Activated CD8-positive, alpha-beta memory T cell treated with anti-CD3 and anti-CD28 coated beads for 24 hours (primary cell): ENCODE results near the gene PIGK.

Experiments used
- DNase-seq: peaks from one replicate; pipeline ENCODE4 v3.0.0-alpha.2; 2020

The PIGK gene

GRCh38 chr1:77089756-77090155 lies 129.5 kb downstream of the PIGK start:
- no peak for DNase-seq

GRCh38 chr1:77085109-77085508 lies 134.1 kb downstream of the PIGK start:
- no peak for DNase-seq

GRCh38 chr1:77084457-77084856 lies 134.8 kb downstream of the PIGK start:
- no peak for DNase-seq

- DNase-seq, result no peak
These were observed 137.4 kb downstream of the PIGK start for GRCh38 chr1:77081834-77082233.

GRCh38 chr1:77076759-77077158 lies 142.5 kb downstream of the PIGK start:
- DNase-seq, result no peak

GRCh38 chr1:77068013-77068412 lies 151.2 kb downstream of the PIGK start:
- DNase-seq, result no peak

- DNase-seq, result no peak
These were observed 153.4 kb downstream of the PIGK start for GRCh38 chr1:77065693-77066342.

- DNase-seq, result no peak
These were observed 155.0 kb downstream of the PIGK start for GRCh38 chr1:77064246-77064645.

- DNase-seq, result no peak
These were observed 156.1 kb downstream of the PIGK start for GRCh38 chr1:77063118-77063517.

- no peak for DNase-seq
These were observed 158.1 kb downstream of the PIGK start for GRCh38 chr1:77061162-77061561.

- no peak for DNase-seq
These were observed 159.2 kb downstream of the PIGK start for GRCh38 chr1:77060000-77060399.

GRCh38 chr1:77057994-77058585 lies 161.1 kb downstream of the PIGK start:
- no peak for DNase-seq

- DNase-seq, result no peak
These were observed 162.7 kb downstream of the PIGK start for GRCh38 chr1:77056525-77056924.

- DNase-seq, result no peak
These were observed 167.8 kb downstream of the PIGK start for GRCh38 chr1:77051425-77051824.

GRCh38 chr1:77048615-77049005 lies 170.6 kb downstream of the PIGK start:
- DNase-seq, result no peak

- no peak for DNase-seq
These were observed 171.1 kb downstream of the PIGK start for GRCh38 chr1:77047978-77048614.

GRCh38 chr1:77047575-77047974 lies 171.7 kb downstream of the PIGK start:
- no peak for DNase-seq

GRCh38 chr1:77044133-77044849 lies 174.9 kb downstream of the PIGK start:
- DNase-seq, result no peak

GRCh38 chr1:77040826-77041225 lies 178.4 kb downstream of the PIGK start:
- DNase-seq, result no peak

GRCh38 chr1:77039739-77040138 lies 179.5 kb downstream of the PIGK start:
- DNase-seq, result no peak

GRCh38 chr1:77039111-77039510 lies 180.1 kb downstream of the PIGK start:
- DNase-seq, result no peak
